EH (cell line): Measurements from ENCODE around the gene BBOX1.
A peak's percentile ranks its signal among the peaks of the same experiment; 100 is the strongest.
"Not testable (repeated sequence)": the region's sequence is repeated elsewhere in the genome, so short reads cannot be mapped to it uniquely, and the experiment has no call there.

ENCODE experiments used
- DNase-seq: peaks from one replicate; pipeline ENCODE4 v3.0.0-alpha.2; 2015; ENCODE audit warnings: low read depth

Gene BBOX1

GRCh38 chr11:27084518-27084917 is 43.9 kb downstream of the BBOX1 start:
- peak; percentile 62 for DNase-seq

- DNase-seq, result no peak
Measured at GRCh38 chr11:27085111-27085510, 44.5 kb downstream of the BBOX1 start.

- DNase-seq, result peak; percentile 4
Measured at GRCh38 chr11:27085605-27086004, 45.0 kb downstream of the BBOX1 start.

DNA sequence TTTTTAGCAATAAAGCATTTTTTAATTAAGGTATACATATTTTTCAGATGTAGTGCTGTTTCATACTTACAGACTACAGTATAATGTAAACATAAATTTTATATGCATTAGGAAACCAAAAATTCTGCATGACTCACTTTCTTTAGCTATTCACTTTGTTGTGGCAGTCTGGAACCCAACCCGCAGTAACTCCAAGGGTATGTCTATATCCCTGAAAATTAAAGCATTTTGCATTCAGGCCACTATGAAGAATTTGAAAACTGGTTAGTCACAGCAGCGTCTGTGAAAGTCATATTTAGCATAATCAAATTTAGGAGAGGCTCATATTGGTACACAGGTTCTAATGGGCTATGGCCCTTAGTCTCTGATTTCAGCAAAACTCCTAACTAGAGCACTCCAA is 46.8 kb downstream of the BBOX1 start:
- DNase-seq, result peak; percentile 11

DNA sequence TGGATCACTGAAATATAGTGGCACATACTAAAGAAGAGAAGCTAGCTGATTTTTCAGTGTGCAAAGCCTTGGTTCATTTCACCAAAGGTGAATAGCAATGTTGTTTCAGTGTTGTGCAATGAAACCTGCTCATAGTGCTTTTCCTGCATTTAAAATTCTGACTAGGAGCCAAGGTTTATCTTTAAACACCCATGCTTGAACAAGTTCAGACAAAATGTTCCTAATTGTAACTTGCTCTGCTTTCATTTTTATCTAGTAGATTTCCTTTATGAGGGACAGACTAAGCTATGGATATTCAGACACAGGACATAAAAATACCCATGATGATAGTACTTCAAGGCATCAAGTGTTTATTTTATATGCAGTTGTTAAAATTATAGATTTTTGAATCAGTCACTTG is 47.7 kb downstream of the BBOX1 start:
- DNase-seq, result no peak

DNA sequence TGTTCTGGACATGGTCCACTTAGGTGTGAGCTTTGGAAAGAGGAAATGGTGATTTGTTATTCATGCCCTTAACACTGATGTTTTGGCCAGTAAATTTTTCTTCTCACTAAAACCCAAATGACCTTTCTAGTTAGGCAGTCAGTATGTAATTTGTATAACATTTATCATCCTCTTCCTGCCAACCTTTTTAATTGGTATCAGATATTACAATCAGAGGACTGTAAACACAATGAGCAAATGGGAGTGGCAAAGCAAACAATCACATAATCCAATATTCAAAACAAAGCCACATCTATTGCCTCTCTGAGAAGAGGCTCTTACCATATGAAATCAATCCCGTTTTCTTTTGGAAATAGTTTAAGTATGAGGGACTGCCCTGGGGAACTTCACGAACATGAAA is 49.1 kb downstream of the BBOX1 start:
- no peak for DNase-seq

GRCh38 chr11:27090357-27090948 is 49.8 kb downstream of the BBOX1 start:
- DNase-seq, result not testable (repeated sequence)

DNA sequence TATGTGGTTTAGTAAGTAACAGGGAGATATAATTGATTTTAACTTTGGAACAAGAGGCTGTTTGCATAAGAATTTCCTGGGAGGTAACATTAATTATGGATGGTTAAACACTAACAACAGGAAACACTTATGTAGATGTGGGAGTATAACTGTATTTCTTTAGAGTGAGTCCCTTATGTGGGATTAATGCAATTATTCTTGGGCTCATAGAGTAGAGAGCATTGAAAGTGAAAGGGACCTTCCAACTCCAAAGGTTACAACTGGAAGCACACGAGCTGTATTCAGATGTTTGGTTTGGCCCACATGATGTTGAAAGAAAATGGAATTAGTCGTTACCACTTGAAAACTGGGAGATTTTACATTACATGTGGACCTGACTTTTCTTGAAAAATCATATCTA is 53.5 kb downstream of the BBOX1 start:
- no peak for DNase-seq

DNA sequence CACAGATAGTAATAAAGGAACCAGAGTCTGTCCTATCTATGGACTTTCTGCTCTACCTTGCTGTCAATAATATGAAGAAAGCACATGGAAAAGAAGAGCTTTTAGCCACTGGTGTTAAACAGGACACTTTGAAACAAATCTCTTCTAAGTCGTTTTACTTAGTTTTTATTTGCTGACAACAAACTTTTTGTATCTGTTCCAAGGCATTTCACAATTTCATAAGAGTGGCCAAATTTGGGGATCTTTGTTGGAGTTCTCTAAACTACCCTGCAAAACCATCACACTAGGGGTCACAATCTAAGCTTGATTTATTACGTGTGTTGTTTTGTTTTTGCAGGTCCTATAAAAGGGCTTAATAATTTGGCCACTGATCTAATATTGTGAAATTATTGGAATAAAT is 54.4 kb downstream of the BBOX1 start:
- no peak for DNase-seq

DNA sequence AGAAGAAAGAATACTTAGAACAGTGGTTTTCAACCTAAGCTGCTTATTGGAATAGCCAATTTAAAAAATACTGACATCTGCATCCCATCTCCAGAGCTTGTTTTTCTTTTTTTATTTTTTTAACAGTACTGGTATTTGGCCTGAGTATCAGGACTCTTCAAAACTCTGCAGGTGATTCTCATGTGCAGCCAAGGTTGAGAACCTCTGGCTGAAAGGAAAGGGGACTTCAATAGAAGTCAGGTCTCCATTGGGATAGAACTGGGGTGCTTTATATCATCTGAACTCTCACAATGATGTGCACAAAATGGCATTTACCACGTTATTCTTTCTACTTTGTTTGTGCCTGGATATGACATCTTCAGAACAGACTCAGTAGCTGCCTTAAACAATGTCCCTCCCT is 55.3 kb downstream of the BBOX1 start:
- DNase-seq, result no peak

GRCh38 chr11:27097551-27097950 is 56.9 kb downstream of the BBOX1 start:
- DNase-seq, result no peak

GRCh38 chr11:27100534-27100933 is 59.9 kb downstream of the BBOX1 start:
- no peak for DNase-seq

DNA sequence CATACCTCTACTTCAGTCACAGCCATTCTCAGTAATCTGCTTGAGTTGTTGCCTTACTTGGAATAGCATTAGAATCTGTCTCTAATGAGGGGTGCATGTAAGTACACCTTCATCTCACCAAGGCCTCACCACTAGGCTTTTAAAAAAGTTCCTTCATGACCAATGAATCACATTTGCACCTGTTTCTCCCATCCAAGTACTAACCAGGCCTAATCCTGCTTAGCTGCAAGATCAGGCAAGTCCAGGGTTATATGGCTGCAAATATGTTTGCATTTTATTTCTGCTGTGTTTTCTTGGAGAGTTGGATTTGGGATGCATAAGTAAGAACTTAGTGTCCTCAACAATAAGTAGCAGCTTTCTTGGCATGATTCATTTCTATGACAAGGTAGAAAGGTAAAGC is 66.9 kb downstream of the BBOX1 start:
- DNase-seq, result no peak

DNA sequence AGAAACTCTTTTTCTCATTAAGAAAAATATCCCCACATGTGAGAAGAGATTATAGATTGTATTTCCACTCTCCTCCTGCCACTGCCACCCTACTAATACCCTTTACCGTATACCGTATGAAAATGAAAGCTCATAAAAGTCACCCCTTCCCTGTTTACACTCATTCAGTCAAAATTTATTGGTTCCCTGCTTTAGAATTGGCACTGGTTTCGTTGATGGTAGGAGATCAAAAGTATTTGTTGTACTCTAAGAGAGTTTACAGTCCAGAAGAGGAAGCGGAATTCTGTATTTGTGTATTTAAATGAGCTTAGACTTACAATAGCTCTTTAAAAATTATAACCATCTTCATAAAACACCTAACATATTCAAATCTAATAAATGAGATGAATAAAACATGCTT is 68.2 kb downstream of the BBOX1 start:
- DNase-seq, result no peak

DNA sequence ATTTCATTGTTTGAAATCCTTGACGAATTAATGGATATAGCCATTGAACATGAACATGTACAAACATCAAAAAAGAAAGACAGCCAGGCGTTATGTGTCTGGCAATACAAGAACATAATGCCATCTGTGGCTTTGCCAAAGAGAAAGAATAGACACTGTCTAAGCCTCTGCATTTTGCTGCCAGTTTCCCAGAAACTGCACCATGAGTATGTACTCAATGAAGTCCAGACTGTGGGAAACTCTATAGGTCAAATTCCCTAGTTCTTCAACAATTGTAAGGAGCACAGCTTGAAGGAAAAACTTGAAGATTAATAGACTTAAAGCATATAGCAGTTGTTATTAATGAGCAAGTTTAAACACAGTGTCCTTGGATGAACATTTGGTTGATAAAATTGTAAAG is 71.3 kb downstream of the BBOX1 start:
- DNase-seq, result no peak

DNA sequence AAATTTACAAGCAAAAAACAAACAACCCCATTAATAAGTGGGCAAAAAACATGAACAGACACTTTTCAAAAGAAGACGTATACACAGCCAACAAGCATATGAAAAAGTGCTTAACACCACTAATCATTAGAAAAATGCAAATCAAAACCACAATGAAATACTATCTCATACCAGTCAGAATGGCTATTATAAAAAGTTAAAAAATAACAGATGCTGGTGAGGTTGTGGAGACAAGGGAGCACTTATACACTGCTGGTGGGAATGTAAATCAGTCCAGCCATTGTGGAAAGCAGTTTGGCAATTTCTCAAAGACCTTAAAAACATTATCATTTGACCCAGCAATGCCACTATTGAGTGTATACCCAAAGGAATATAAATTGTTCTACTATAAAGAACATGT is 72.3 kb downstream of the BBOX1 start:
- no peak for DNase-seq

GRCh38 chr11:27115051-27115650 is 74.5 kb downstream of the BBOX1 start:
- DNase-seq, result no peak

GRCh38 chr11:27116684-27117083 is 76.1 kb downstream of the BBOX1 start:
- DNase-seq, result peak; percentile 59

DNA sequence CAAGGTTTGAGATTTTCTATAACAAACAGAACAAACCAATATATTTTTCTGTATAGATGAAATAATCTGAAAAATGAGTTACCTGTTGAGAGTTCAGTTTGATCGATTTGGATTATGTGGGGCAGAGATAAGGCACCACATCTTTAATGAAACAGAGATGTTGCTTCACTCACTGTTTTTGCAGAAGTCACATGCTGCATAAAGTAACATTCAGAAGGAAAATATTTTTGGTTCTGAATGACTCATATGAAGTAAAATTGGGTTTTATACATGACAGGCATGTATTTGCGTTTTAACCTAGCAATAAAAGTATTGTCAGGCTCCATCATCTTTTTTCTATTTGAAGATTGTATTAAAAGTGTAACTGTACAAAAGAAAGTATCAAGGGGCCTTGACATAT is 77.8 kb downstream of the BBOX1 start:
- peak; percentile 18 for DNase-seq

DNA sequence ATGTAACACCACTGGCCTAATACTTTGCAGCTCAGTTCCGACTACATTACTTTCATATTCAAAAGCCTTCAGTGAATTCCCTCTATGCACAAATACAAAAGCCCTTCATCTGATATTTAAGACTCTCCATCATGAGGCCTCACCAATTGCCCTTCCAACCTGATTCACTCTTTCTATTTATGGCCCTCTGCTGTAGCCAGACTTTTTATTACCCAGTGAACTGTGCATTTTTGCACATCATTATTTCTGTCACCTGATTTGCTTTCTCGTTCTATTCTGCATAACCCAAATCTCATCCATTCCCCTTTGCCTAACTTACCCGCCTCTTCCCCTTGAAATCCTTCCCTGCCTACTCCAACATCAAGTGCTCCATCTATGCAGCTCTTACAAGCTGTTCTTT is 78.3 kb downstream of the BBOX1 start:
- DNase-seq, result no peak

DNA sequence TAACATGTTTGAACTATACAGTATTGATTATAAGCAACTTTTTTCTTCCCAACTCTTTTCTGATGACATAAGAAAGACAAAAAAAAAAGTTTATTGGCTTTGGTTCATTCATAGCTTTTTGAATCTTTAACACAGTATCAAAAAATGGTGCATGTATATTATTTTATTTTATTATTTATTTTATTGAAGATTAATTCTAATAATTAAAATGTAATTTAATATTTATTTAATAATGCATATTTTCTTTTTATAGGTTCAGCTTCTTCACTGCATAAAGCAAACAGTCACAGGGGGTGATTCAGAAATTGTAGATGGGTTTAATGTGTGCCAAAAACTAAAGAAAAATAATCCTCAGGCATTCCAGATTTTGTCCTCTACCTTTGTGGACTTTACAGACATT is 78.8 kb downstream of the BBOX1 start:
- no peak for DNase-seq

DNA sequence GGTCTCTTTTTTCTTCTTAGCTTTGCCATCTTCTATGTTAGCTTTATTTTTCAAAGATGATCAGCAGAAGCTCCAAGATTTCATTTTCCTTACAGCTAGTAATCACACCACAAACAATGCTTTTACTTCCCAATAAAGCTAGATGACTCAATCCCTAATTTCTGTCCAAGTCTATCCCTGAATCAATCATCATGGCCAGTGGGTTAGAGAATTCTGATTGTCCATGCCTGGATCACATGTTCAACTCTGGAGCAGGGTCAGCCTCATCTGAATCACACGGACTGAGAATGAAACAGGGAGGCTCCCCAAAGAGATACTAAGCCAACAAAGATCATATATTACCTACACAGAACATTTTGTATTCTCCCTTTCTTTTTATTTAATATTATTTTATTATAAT is 79.6 kb downstream of the BBOX1 start:
- no peak for DNase-seq

GRCh38 chr11:27122001-27122400 is 81.4 kb downstream of the BBOX1 start:
- DNase-seq, result no peak

- peak; percentile 52 for DNase-seq
Measured at GRCh38 chr11:27124514-27125264, 84.1 kb downstream of the BBOX1 start.
